ENCODE data around the gene PDE4D. TPM values are rescaled to one million over a fixed set of nuclear protein-coding genes. Genes with fewer than 3 reads are reported as not detected.
A peak's percentile ranks its signal among the peaks of the same experiment; 100 is the strongest.
"Not testable (repeated sequence)": the region's sequence is repeated elsewhere in the genome, so short reads cannot be mapped to it uniquely, and the experiment has no call there.

PDE4D gene
- total RNA-seq, 1 experiment from 2014 or later = 1.0 TPM

DNA sequence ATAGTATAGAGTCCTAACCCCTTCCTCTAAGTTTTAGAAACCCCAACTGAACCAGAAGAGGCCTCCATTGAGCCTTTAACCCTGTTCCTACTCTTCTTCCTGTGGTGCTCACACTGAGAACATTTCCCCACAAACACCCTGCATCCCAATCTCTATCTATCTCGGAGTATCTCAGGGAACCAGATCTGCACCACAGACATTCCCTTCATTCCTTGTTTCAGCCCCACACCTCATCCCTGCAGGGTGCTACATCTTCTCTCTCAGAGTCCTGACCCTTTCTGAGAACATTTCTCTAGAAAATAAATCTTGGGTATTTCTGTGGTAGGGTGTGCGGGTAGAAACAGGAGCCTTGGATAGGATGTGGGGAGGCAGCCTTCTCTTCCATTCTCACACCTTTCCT is 507.8 kb downstream of the PDE4D start:
- DNase-seq (ENCODE audit: low read depth) = no peak

DNA sequence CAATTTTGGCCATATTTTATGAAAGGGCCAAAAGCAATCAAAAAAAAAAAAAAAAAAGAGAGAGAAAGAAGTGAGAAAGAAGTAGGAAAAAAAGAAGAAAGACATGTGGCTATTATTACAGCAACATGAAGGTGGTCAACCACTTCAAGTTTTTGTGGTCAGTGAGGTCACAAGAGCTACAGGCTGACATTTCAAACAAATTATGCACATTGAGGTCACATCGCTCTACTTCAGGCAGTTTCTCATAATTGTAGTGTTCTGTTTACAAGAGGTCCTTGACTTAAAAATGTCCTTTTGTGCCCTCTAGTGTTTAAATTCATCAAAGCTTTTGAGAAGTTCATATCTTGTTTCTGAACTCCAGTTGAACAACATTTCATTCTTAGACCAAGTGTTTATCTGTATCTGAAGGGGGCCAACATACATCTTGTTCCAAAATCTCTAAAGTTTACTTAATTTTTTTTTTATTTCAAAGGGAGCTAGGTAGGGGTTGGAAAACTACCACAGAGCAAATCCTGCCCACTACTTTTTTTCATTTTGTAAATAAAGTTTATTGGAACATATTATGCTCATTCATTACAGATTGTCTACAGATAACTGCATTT is 513.1 kb downstream of the PDE4D start:
- DNase-seq (ENCODE audit: low read depth) = peak; percentile 77

DNA sequence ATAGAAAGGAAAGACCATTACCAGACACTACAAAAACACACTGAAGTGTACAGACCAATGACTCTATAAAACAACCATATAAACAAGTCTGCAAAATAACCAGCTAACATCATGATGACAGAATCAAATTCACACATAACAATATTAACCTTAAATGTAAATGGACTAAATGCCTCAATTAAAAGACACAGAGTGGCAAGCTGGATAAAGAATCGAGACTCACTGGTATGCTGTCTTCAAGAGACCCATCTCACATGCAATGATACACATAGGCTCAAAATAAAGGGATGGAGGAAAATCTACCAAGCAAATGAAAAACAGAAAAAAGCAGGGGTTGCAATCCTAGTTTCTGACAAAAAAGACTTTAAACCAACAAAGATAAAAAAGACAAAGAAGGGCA is 519.5 kb downstream of the PDE4D start:
- DNase-seq (ENCODE audit: low read depth) = not testable (repeated sequence)

DNA sequence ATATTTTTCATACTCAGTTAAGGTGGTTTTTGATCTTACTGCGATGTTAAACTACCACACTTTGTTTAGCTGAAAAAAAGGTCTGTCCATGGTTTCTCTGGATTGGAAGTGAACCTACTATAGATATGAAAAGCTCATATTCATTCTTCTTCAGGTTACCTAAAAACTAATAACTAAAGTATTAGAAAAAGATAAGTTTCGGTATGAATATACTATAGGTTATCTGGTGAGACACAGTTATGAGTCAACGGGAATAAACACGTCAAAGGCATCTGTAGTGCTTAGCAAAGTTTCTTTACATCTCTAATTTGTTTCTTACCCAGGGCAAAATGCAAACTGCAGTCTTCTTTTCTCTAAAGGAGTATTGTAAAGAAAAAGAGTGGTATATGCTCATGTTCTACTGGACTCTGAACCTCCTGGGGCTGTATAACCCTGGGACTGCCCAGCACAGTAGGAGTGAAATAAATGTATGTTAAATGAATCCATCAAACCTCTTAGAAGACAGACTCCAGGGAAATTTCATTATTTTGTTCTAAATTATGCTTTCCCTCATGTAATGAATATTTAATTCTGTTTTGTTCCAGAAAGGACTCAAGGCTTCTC is 521.9 kb downstream of the PDE4D start:
- DNase-seq (ENCODE audit: low read depth) = no peak

DNA sequence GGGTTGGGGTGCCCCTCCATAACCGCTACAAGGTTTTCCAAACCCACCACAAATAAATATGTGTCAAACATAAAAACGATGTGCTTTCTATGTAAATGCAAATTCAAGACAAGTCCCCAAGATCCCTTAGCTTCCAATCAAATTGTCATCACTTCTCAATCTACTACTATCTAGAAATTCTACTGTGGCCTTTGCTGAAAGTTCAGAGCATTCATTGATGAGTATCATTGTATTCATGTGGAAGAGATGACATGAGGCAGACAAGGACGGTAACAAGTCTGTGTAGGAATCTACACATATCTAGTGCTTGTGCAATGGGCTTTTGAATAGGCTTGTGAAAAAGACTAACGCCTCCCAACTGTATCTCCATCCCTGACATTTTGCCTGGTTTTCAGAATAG is 524.6 kb downstream of the PDE4D start:
- no peak for DNase-seq (ENCODE audit: low read depth)

DNA sequence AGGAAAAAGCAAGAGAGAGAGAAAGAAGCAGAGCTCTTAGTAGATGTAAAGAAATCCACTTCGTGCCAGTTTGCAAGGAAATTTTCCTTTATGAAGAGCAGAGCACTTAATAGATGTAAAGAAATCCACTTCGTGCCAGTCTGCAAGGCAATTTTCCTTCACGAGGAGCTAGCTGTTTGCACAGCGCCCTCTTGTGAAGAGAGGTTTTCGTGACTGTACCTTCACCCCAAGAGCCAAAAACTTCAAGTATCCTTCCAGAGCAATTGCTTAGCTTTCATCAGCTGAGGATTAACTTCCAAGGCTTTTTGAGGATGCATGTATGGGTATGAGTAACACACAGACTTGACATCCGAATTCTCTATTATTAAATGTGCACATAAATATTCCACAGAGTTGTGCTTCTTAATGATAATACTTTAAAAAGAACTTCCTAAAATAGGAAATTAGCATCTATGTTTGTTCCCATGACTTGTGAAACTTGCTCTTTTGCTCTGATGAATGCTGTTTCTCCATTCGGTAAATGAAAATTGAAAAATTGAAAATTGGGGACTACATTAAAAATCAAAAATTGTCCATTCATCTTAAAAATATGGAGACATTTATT is 525.6 kb downstream of the PDE4D start:
- peak; percentile 56 for DNase-seq (ENCODE audit: low read depth)

DNA sequence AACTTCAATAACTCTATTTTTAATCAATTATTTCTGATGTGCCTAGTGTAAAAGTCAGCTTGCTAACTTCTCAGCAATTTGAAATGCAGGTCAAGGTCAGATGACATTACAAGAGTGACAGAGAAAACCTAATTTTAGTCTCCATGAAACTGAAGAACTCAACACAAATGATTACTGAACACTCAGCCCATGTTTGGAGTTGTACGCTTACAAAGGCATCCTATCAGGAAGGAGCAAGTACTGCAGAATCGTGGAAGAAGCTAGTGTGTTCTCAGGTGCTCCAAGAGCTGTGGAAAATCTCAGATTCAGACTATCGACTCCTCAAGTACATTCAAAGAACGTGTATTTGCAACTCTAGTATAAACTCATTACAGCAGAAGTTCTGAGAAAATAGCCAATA is 526.7 kb downstream of the PDE4D start:
- DNase-seq (ENCODE audit: low read depth) = no peak

DNA sequence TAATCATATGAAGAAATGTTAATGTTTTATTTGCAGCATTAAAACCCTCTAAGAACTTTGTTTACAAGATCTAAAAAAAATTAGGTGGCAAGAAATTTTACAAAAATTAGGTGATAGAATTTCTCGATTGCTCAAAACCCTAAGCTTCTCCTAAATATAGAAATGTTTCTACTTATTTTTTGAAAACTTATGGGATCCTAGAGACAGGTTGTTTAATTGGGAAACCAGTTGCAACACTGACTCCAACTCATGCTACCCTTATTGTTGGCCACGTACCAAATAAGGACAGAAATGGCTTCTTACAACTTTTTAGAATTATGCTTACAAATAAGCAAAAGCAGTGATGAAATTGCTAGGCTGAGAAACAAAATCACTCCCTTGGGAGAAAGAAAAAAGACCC is 531.1 kb downstream of the PDE4D start:
- DNase-seq (ENCODE audit: low read depth) = no peak

DNA sequence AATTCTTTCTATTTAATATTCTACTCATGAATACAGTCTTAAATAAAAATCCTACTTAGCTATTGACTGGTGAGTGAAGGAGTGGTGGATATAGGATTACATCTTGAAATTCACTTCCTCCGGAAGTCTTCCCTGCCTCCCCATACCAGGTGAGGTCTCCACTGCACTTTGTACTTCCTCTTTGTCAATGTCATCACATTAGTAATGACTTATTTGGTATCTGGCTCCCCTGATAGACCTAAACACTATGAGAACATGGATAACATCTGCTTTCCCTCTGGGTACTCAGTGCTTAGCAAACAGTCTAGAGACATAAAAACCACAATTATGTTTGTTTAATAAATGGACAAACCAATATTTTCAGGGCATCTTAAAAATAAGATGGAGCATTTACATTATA is 532.1 kb downstream of the PDE4D start:
- DNase-seq (ENCODE audit: low read depth) = no peak

DNA sequence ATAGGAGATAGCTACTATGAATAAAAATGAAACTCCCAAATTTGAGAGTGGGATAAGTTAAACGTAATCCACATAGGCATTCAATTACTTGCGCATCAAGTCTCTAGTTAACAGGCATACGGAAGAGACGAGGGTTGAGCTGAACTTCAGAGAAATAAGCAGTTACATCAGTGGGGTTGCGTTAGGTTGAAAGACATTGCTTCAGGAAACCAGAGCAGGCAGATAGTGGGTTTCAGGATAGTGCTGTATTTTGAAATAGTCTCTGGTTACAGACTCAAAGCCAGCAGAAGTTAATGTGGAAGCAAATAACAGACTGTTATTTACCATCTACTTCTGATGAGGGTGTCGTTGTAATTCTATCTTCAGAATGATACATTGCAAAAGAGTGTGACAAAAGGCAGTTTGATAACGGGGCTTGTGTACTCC is 533.4 kb downstream of the PDE4D start:
- no peak for DNase-seq (ENCODE audit: low read depth)

DNA sequence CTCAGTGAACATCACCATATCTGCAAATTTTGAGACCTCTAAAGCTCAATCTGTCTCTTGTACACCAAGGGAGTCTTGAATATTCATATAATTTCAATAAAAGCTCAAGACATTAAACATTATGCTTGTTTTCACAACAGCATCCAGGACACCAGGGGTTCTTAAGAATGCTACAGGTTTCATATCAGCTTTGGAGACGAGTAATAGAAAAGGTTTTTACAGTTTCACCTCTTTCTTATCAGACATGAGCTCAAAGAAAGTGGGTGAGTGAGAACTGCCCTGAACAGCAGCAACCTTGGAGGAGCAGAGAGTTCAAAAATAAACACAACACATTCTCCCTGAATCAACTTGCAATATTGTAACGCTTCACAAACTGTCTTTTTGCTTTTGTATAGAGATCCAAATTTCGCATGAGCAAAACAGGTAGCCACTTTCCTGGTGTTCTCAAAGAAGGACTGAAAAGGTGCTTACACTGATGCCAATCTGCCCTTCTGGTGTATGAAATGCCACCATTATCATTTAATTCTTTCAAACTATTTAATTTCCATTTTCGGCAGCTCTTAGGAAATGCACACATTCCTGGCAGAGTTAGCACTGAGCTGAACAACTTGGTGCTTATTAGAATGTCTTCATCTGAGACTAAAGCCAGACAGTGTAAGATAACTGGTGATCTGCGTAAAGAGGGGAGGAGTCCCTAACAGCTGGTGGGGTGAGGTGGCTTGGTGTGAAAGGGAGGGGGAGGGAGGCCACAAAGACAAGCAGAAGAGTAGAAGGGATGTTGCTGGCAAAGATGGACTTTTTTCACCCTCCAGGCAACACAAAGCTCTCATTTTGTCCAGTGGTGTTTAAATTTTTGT is 535.3 kb downstream of the PDE4D start:
- DNase-seq (ENCODE audit: low read depth) = no peak

DNA sequence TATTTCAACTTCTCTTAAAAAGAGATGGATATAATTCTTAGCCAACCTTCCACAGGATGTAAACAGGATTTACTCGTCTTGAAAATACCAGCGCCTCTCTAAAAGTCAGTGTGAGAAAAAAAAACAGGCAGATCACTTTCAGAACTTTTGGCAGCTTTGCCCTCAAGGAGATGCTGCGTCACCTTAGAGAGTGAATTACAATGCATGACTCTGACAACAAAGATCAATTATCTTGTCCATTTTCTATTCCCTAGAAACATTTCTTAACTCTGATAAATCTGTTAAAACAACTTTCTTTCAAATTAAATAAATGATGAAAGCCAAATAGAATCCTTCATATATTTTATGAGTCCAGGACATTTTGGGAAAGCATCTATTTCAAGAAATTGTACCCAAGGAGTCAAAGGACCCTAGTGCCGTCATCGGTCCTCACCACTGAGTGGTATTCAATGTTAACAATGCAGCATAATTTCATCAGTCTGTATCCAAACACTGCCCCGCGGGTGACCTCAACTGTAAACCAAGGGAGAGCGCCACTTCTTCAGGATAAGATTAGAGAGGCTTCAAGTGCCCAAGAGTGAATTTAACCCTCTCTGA is 536.0 kb downstream of the PDE4D start:
- no peak for DNase-seq (ENCODE audit: low read depth)

DNA sequence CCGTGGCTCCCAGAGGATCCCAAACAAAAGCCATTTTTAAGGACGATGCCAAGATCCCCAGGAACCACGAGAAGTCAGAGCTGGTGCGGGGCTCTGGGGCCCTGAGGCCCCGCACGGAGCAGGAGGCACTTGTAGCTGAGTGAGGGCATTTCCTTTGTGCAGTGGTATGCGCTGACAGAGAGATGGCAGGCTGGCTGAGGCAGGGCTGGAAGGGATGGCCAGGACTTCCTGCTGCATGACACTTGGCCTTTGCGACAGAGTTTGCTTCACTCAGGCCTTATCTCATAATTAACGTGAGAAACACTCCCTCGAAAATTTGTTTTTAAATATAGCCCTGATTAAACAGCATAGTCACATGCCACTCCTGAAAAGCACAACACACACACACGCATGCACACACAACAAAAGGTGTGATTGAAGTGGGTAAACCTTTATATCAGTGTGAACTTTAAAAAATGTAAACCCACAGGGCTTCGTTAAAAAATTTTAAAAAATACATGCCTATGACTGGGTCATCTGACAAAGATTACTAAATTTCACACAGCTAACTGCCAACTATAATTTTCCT is 536.6 kb downstream of the PDE4D start:
- no peak for DNase-seq (ENCODE audit: low read depth)

DNA sequence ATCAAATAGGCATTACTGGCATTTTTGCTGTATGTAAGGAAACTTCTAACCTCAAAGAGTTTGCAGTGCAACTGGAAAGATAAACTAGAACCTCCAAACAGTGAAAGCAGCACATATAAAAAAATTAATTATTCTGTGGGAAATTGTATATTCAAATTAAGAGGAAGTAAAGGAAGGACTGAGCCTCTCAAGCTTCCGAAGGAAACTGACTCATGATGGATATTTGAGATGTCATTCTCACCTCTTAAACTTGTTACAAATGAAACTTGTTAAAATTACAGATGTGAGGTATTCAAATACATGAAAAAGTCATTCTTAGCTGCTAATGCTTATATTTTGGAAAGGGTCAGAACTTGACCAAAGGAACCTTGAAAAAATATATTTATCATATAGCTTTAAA is 538.7 kb downstream of the PDE4D start:
- no peak for DNase-seq (ENCODE audit: low read depth)

DNA sequence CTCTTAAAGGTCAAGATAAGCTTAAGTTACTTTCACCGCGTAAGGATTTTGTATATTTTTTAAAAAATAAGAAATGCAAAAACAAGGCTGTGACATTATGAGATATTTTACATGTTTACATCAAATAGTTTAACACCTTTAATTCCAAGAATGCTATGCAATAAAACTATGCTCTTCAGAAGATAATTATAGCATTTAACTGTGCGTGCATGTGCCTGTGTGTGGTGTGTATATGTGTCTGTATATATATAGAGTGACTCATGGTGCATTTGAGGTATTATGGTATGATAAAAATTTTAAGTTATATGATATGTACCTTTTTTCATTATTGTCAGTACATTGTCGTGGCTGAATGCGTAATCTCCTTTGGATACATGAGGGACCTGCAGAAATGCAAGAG is 539.3 kb downstream of the PDE4D start:
- no peak for DNase-seq (ENCODE audit: low read depth)

DNA sequence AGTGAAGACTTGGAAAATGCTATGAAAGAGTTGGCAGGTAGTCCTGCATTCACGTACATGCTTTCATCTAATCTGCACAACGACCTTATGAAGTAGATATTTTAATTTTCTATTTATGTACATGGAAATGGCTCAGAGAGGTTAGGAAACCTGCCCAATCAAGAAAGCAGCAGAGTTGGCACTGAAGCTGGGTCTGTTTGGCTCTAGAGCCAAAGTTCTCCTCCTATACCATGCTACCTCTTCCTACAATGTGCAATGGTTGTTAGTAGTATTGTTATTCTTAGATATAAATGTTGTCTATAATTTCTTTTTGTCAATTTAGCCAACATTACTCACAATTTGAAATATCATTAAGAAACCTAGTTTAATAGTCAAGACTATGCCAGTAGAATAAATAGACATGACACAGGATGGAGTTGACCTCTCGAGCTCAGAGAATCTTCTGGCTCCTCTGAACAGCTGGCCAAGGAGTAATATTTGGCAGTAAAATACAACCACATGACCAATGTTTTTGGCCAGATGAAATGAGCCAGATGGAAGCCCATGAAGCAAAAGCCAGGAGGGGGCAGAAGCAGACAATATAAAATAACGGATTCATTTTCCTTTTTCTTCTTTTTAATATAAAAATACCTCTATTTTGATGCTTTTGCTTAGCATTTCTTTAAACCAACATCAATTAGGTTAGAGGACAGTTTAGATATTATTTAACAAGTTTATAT is 542.3 kb downstream of the PDE4D start:
- no peak for DNase-seq (ENCODE audit: low read depth)

DNA sequence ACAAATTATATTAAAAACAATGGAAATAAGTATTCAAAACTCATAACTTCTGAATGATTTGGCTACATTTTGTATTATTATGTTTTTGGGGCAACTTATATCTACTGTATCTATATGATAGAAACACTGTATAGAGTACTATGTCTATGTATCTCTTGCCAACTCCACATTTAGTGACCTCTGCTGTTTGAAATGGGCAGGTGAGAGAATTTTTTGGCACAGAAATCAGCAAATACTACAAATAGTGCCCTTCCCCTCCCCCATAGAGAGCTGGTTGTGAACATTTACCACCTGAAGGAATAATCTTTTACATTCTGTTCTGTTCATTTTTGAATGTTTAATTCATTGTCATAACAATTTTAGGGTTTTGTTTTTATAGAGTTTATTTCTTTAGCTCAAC is 545.3 kb downstream of the PDE4D start:
- peak; percentile 7 for DNase-seq (ENCODE audit: low read depth)

DNA sequence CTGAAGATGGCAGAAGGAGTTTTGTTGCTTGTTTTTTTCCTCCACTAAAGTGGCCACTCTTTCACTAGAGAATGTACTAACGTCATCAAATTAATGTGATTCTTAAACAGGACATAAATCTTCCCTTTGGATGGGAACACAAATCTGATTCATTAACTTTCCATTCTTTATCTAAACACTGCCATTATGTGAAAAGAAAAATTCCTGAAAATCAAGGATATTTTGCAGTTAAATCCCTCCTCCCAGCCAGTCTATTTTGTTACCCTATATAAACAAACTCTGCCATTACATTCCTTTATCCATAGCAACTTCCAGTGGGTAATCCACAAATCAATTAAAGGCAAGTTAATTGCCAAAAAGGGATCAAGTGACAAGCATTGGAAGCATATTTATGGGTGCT is 546.5 kb downstream of the PDE4D start:
- DNase-seq (ENCODE audit: low read depth) = no peak

DNA sequence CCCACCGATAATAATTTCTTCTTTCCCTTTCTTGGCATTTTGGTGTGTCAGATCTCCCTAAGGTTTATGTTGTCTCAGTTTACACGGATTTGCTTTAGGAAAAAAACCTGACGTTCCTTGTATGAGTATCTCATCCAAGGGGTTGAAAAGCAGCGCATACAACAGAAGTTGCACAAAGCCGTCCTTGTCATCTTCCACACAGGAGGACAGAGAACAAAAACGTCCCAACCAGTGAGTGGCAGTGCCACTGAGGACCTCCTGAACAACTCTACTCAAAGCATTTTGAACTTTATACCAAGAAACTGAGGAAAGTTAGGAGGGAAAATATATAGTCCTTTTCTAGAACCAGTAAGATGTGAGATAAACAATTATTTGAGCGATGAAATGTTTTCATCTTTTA is 547.0 kb downstream of the PDE4D start:
- no peak for DNase-seq (ENCODE audit: low read depth)

DNA sequence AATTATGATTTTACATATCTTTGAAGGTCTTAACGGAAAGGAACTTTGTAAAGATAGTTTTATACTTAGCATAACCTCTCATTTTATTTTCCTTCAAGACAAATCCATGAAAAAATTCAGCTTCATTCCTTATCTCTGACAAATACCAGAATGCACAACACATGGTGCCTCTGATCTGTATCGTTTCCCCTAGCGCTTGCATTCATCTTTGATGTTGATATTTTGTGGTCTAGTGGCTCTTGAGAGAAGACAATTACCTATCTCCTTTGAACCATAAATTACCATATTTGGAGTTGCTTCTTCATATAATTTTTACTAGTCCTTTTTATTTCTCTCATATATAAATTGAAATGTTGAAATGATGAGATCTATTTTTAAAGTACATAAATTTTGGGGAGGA is 551.3 kb downstream of the PDE4D start:
- no peak for DNase-seq (ENCODE audit: low read depth)

DNA sequence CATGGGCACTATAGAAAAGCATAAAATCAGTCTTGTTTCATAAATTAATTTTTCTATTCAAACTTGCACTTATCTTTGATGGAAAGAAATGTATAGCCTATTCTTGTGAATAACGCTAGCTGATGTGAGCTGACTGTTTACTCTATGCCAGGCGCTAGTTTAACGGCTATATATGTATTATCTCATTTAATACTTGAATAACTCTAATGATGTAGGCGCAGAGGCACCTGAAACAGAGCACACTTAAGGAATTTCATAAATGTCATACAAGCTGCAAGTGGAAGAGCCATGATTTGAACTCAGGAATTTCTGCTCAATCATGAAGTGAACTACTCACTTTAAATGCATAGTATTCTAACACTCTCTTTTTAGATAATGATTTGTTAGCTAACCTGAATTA is 551.8 kb downstream of the PDE4D start:
- DNase-seq (ENCODE audit: low read depth) = no peak

All from HT1080 (cell line).